Measurements from ENCODE around the gene SERPINH1. TPM values are rescaled to one million over a fixed set of nuclear protein-coding genes. Genes with fewer than 3 reads are reported as not detected.

SERPINH1 gene
- total and polyA plus RNA-seq, 2 donors (not counting 1 experiment from before 2014, with no cell fraction given) = 3.0 to 5.7 TPM

DNA sequence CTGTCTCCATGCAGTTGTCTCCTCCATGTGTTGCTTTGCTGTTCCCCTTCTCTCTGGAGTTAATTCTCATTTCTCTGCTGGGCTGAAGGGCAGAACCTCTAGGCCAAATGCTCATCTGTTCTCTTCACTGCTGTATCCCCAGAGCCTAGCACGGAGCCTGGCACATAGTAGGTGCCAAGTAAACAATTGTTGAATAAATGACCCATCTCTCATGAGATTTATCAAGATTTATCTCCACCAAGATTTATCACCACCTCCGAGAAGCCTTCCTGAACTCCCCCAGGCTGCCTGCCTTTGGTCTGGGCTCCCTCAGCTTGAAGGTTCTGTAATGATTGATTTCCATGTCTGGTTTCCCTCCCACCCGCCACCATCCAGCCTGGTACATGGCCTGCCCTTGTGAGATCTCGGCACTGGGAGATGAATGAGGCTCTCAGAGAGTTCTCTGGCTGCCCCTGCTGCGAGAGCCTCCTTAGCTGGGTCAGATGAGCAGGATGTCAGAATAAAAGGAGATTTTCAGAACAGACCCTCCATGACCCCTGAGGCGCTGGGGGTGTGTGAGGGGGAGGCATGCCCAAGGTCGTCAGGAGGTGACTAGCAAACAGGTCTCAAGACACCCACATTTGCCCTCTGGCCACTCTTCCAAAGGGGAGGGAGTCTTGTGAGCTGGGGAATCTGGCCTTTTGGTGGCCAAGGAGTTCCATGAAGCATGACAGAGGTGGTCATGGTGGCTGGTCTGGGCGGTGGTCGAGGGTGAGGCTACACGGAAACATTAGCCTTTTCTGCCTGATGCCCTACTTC, 33.9 kb upstream of the SERPINH1 start:
- H2AFZ ChIP-seq (ENCODE audit: insufficient read depth, low read depth, low read length, poor library complexity, severe bottlenecking) = no peak overlapping the region
- Mint-ChIP-seq H3K4me1 (peaks cover 36% of the 10 kb centered on the region), H3K27me3 (peaks cover 4% of the 10 kb centered on the region), H3K9me3 (ENCODE audit: insufficient read depth) (no peaks in the 10 kb centered on the region), H3K27ac (peak overlapping the region; percentile 44), H3K4me3 (peak overlapping the region; percentile 84)
- POLR2A ChIA-PET = interaction anchor here (0.6 kb wide), 1 partner anchor 707 kb away, joined by 3 read pairs; no protein-coding TSS in a partner anchor
- no peak for DNase-seq
- intact Hi-C loops (cut with micrococcal nuclease) = no loop called here
- no peaks in the 10 kb centered on the region for H3K36me3 ChIP-seq (replicated peaks in 1 of 2; ENCODE audit: control extremely low read depth in 1 of 2, control insufficient read depth in 1 of 2, extremely low read depth in 1 of 2, insufficient read depth in 2 of 2, low read length in 1 of 2)
- no peak overlapping the region for H3K27ac ChIP-seq (ENCODE audit: low read length in 2 of 2)
- H3K4me1 ChIP-seq (ENCODE audit: control insufficient read depth in 2 of 2, insufficient read depth in 2 of 2, low read length in 2 of 2) = peaks cover 24 to 33% of the 10 kb centered on the region in 2 donors
- H3K9ac ChIP-seq (ENCODE audit: low read length) = no peak overlapping the region
- TF ChIP-seq, protein P1, sequence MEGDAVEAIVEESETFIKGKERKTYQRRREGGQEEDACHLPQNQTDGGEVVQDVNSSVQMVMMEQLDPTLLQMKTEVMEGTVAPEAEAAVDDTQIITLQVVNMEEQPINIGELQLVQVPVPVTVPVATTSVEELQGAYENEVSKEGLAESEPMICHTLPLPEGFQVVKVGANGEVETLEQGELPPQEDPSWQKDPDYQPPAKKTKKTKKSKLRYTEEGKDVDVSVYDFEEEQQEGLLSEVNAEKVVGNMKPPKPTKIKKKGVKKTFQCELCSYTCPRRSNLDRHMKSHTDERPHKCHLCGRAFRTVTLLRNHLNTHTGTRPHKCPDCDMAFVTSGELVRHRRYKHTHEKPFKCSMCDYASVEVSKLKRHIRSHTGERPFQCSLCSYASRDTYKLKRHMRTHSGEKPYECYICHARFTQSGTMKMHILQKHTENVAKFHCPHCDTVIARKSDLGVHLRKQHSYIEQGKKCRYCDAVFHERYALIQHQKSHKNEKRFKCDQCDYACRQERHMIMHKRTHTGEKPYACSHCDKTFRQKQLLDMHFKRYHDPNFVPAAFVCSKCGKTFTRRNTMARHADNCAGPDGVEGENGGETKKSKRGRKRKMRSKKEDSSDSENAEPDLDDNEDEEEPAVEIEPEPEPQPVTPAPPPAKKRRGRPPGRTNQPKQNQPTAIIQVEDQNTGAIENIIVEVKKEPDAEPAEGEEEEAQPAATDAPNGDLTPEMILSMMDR (IDR thresholded peaks at IDR 0.05) = no peak
- no peak for TF ChIP-seq EZH2 (IDR thresholded peaks at IDR 0.05; ENCODE audit: borderline replicate concordance, insufficient read depth, low read depth, low read length, poor library complexity, severe bottlenecking)
- H4K20me1 ChIP-seq (ENCODE audit: control insufficient read depth, insufficient read depth, low read length, poor library complexity, severe bottlenecking) = no peaks in the 10 kb centered on the region
- peaks cover 0 to 27% (median 10%) of the 10 kb centered on the region in 4 experiments for H3K27me3 ChIP-seq (replicated peaks in 1 of 4; ENCODE audit: control extremely low read depth in 1 of 4, control insufficient read depth in 3 of 4, insufficient read depth in 4 of 4, low read length in 3 of 4)
- H3K4me3 ChIP-seq (ENCODE audit: control extremely low read depth in 1 of 5, extremely low read depth in 1 of 5, insufficient read depth in 1 of 5, low read depth in 2 of 5, low read length in 4 of 5) = no peak overlapping the region
- CTCF ChIA-PET = interaction anchor here (0.7 to 9.0 kb wide), 4 partner anchors 48 to 141 kb away, joined by 3 to 284 read pairs (median 56); no protein-coding TSS in a partner anchor
- no peaks in the 10 kb centered on the region for H3K79me2 ChIP-seq (ENCODE audit: control insufficient read depth, insufficient read depth, low read length)
- H3K4me2 ChIP-seq (replicated peaks; ENCODE audit: low read depth, low read length, poor library complexity, severe bottlenecking) = no peak overlapping the region
- peaks cover 0 to 6% (median 0%) of the 10 kb centered on the region in 3 donors for H3K9me3 ChIP-seq (ENCODE audit: control extremely low read depth in 1 of 3, control insufficient read depth in 2 of 3, insufficient read depth in 1 of 3, low read length in 2 of 3)
- 0% methylated on average over 3 of the region's 10 CpGs for WGBS (ENCODE audit: insufficient coverage)
- no peak for ATAC-seq (ENCODE audit: low read depth)

DNA sequence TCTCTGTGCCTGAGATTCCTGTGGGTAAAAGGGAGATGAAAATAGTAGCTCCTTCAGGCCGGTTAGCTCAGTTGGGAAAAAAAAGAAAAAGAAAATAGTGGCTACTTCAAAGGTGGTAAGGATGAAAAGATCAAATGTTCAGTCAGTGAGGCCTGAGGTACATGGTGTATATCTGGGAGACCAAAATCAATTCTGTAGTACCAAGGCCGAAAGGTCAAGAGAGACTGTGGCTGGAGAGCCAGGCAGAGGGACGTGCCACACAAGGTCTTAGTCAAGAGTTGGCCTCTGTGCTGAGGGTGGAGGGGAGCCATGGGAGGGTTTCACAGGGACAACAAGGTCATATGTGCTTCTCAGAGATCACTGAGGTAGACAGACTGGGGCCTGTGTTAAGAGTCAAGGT, 31.5 kb upstream of the SERPINH1 start:
- Histone ChIP-seq H3K36me3 (replicated peaks in 1 of 2; ENCODE audit: control extremely low read depth in 1 of 2, control insufficient read depth in 1 of 2, extremely low read depth in 1 of 2, insufficient read depth in 2 of 2, low read length in 1 of 2) (no peaks in the 10 kb centered on the region), H3K4me3 (ENCODE audit: control extremely low read depth in 1 of 5, extremely low read depth in 1 of 5, insufficient read depth in 1 of 5, low read depth in 2 of 5, low read length in 4 of 5) (no peak overlapping the region), H3K9me3 (ENCODE audit: control extremely low read depth in 1 of 3, control insufficient read depth in 2 of 3, insufficient read depth in 1 of 3, low read length in 2 of 3) (no peaks in the 10 kb centered on the region), H2AFZ (ENCODE audit: insufficient read depth, low read depth, low read length, poor library complexity, severe bottlenecking) (no peak overlapping the region), H3K79me2 (ENCODE audit: control insufficient read depth, insufficient read depth, low read length) (no peaks in the 10 kb centered on the region), H3K4me2 (replicated peaks; ENCODE audit: low read depth, low read length, poor library complexity, severe bottlenecking) (no peak overlapping the region), H3K27me3 (replicated peaks in 1 of 4; ENCODE audit: control extremely low read depth in 1 of 4, control insufficient read depth in 3 of 4, insufficient read depth in 4 of 4, low read length in 3 of 4) (peaks cover 0 to 6% (median 1%) of the 10 kb centered on the region in 4 experiments), H3K4me1 (ENCODE audit: control insufficient read depth in 2 of 2, insufficient read depth in 2 of 2, low read length in 2 of 2) (peaks cover 6 to 18% of the 10 kb centered on the region in 2 donors), H3K9ac (ENCODE audit: low read length) (no peak overlapping the region), H4K20me1 (ENCODE audit: control insufficient read depth, insufficient read depth, low read length, poor library complexity, severe bottlenecking) (no peaks in the 10 kb centered on the region), H3K27ac (ENCODE audit: low read length in 2 of 2) (no peak overlapping the region)
- no peak overlapping the region for H3K27ac Mint-ChIP-seq
- WGBS (ENCODE audit: insufficient coverage) = 67% methylated on average over 3 of the region's 3 CpGs
- peaks cover 8% of the 10 kb centered on the region for H3K27me3 Mint-ChIP-seq
- TF ChIP-seq, protein P1 (IDR thresholded peaks at IDR 0.05) = no peak
- TF ChIP-seq EZH2 (IDR thresholded peaks at IDR 0.05; ENCODE audit: borderline replicate concordance, insufficient read depth, low read depth, low read length, poor library complexity, severe bottlenecking) = no peak
- ChIA-PET CTCF (interaction anchor here (0.6 to 9.0 kb wide), 14 partner anchors 9 to 251 kb away, joined by 3 to 284 read pairs (median 6); no protein-coding TSS in a partner anchor), POLR2A (interaction anchor here (1.2 kb wide), 1 partner anchor 86 kb away, joined by 7 read pairs; no protein-coding TSS in a partner anchor)
- no peak overlapping the region for H3K4me3 Mint-ChIP-seq
- no peak for DNase-seq
- H3K9me3 Mint-ChIP-seq (ENCODE audit: insufficient read depth) = no peaks in the 10 kb centered on the region
- no peak for ATAC-seq (ENCODE audit: low read depth)
- peaks cover 27% of the 10 kb centered on the region for H3K4me1 Mint-ChIP-seq
- intact Hi-C loops (cut with micrococcal nuclease) = no loop called here
